AG04449 (cell line): Measurements from ENCODE around the gene CYP21A2.

Experiments used
- CTCF ChIA-PET: fragments of 350-600 bp; formaldehyde crosslinking; extraction: SDS; loops from one replicate; lab custom pipeline; 2021; ENCODE audit warnings: antibody characterized with exemption; lab: Yijun Ruan, JAX
- POLR2A ChIA-PET: fragments of 400-600, 350-600 bp; formaldehyde crosslinking; extraction: SDS; loops from one replicate; lab custom pipeline; 2020; ENCODE audit warnings: antibody characterized with exemption, inconsistent platforms; lab: Yijun Ruan, JAX
- DNase-seq: peaks from one replicate; pipeline ENCODE4 v3.0.0-alpha.2; 2010; ENCODE audit warnings: low read depth, low spot score
- H3K4me3 ChIP-seq: 2 replicates; pipeline ENCODE4 v1.5.1; 2011; ENCODE audit warnings: low read depth, mild to moderate bottlenecking, control low read depth, low read length
- CTCF ChIP-seq: IDR thresholded peaks from one replicate; pipeline ENCODE4 v1.5.1; 2011; ENCODE audit warnings: mild to moderate bottlenecking, moderate library complexity, low read length, control low read depth, inconsistent platforms; ENCODE audit not compliant: insufficient read depth; ENCODE audit errors: missing control alignments

The CYP21A2 gene

GRCh38 chr6:32073101-32073500 lies 34.9 kb downstream of the CYP21A2 start:
- ChIA-PET POLR2A (no interaction called here), CTCF (interaction anchor here (1.1 to 4.5 kb wide), 3 partner anchors 15 to 25 kb away, joined by 3 to 21 read pairs (median 3); no protein-coding TSS in a partner anchor)
- no peak overlapping the region for H3K4me3 ChIP-seq
- no peak for TF ChIP-seq CTCF
- DNase-seq, result no peak

GRCh38 chr6:32073613-32074012 lies 35.4 kb downstream of the CYP21A2 start:
- DNase-seq, result no peak
- POLR2A ChIA-PET, result no interaction called here
- CTCF ChIA-PET, result interaction anchor here (1.2 to 4.5 kb wide), 2 partner anchors 21 to 25 kb away, joined by 3 to 21 read pairs; no protein-coding TSS in a partner anchor
- no peak overlapping the region for H3K4me3 ChIP-seq
- TF ChIP-seq CTCF, result no peak

- ChIA-PET POLR2A (no interaction called here), CTCF (interaction anchor here (1.0 to 2.8 kb wide), 4 partner anchors 12 to 44 kb away, joined by 3 to 18 read pairs (median 6); no protein-coding TSS in a partner anchor)
- H3K4me3 ChIP-seq, result no peak overlapping the region
- no peak for TF ChIP-seq CTCF
- DNase-seq, result no peak
These were observed 36.8 kb downstream of the CYP21A2 start for GRCh38 chr6:32074996-32075532.

- ChIA-PET POLR2A (no interaction called here), CTCF (interaction anchor here (1.0 to 2.8 kb wide), 6 partner anchors 9 to 43 kb away, joined by 3 to 18 read pairs (median 6); no protein-coding TSS in a partner anchor)
- no peak for DNase-seq
- no peak for TF ChIP-seq CTCF
- H3K4me3 ChIP-seq, result no peak overlapping the region
These were observed 37.6 kb downstream of the CYP21A2 start for GRCh38 chr6:32075781-32076180.

- TF ChIP-seq CTCF, result no peak
- CTCF ChIA-PET, result interaction anchor here (1.0 to 2.8 kb wide), 5 partner anchors 9 to 43 kb away, joined by 3 to 18 read pairs (median 6); no protein-coding TSS in a partner anchor
- POLR2A ChIA-PET, result interaction anchor here (0.6 kb wide), 1 partner anchor 109 kb away, joined by 3 read pairs; no protein-coding TSS in a partner anchor
- H3K4me3 ChIP-seq, result no peak overlapping the region
- no peak for DNase-seq
These were observed 38.1 kb downstream of the CYP21A2 start for GRCh38 chr6:32076321-32076809.

- POLR2A ChIA-PET, result no interaction called here
- CTCF ChIA-PET, result interaction anchor here (1.9 to 5.4 kb wide), 2 partner anchors 13 to 32 kb away, joined by 4 to 26 read pairs; no protein-coding TSS in a partner anchor
- TF ChIP-seq CTCF, result no peak
- H3K4me3 ChIP-seq, result no peak overlapping the region
- no peak for DNase-seq
These were observed 41.5 kb downstream of the CYP21A2 start for GRCh38 chr6:32079566-32080290.
